K562 (cell line): ENCODE results near the gene CHAF1A. TPM values are rescaled to one million over a fixed set of nuclear protein-coding genes. Genes with fewer than 3 reads are reported as not detected.
A peak's percentile ranks its signal among the peaks of the same experiment; 100 is the strongest.

Experiments
- ATAC-seq: fragments of 200-7000 bp; cut with Tn5 transposase; 3 replicates; pipeline ENCODE4 v1.9.1; 2020; ENCODE audit warnings: moderate library complexity
- BruUV-seq: library from RNA; stranded (reverse); fragments of 400-500 nt; replicated peaks from 2 replicates; lab custom pipeline; 2021; lab: Mats Ljungman, UMichigan
- CTCF ChIA-PET: fragments of 300-600 bp; formaldehyde crosslinking; extraction: SDS; loops from one replicate; lab custom pipeline; 2021; ENCODE audit warnings: low intra/inter-chr PET ratio; lab: Yijun Ruan, JAX
- POLR2A ChIA-PET: fragments of 300-600, 350-650 bp; sonication (Branson Sonifier 250); formaldehyde crosslinking; extraction: SDS; loops from one replicate; lab custom pipeline; 2021; ENCODE audit warnings: antibody characterized with exemption, inconsistent platforms; lab: Yijun Ruan, JAX
- DNase-seq, 4 experiments: peaks; one replicate each; pipeline versions ENCODE4 v3.0.0 to v3.0.0-alpha.2; 2011 to 2018; ENCODE audit warnings: low spot score in 3 of 4, mixed read lengths in 3 of 4; ENCODE audit errors: extremely low read depth in 1 of 4
- FAIRE-seq: peaks from 2 replicates; lab custom pipeline; 2011; peaks lifted over from hg19 to GRCh38; lab: Jason Lieb, UNC
- H2AFZ ChIP-seq: 2 replicates; pipeline ENCODE4 v1.6.0; 2011; ENCODE audit warnings: low read depth, low read length, control low read depth, inconsistent platforms
- H3K27ac ChIP-seq: fragments of 200-600 bp; 3 replicates; pipeline ENCODE4 v1.8.0; 2011; ENCODE audit warnings: low read depth, mild to moderate bottlenecking, control low read depth, inconsistent platforms, low read length, moderate library complexity, mixed read lengths; ENCODE audit errors: extremely low read depth
- H3K27me3 ChIP-seq, 2 experiments: fragments of 300-600 bp in 1 of 2; 2 replicates in 1 of 2; 3 replicates in 1 of 2; pipeline versions ENCODE4 v1.6.0 to v1.8.0; 2011; ENCODE audit warnings: inconsistent platforms in 2 of 2, low read length in 2 of 2, mild to moderate bottlenecking in 1 of 2, mixed read lengths in 1 of 2, moderate library complexity in 1 of 2; ENCODE audit not compliant: control insufficient read depth in 2 of 2, insufficient read depth in 2 of 2
- H3K36me3 ChIP-seq: fragments of 300-600 bp; 3 replicates; pipeline ENCODE4 v1.8.0; 2011; ENCODE audit warnings: mild to moderate bottlenecking, low read length, inconsistent platforms; ENCODE audit not compliant: control insufficient read depth, insufficient read depth
- H3K4me1 ChIP-seq, 2 experiments: fragments of 200-600 bp in 1 of 2; replicated peaks in 1 of 2; 2 replicates in 1 of 2; 3 replicates in 1 of 2; pipeline versions ENCODE4 v1.5.1 to v1.8.0; 2011; ENCODE audit warnings: inconsistent platforms in 2 of 2, low read length in 2 of 2, mild to moderate bottlenecking in 1 of 2, mixed read lengths in 1 of 2, moderate library complexity in 1 of 2; ENCODE audit not compliant: control insufficient read depth in 2 of 2, insufficient read depth in 2 of 2
- H3K4me2 ChIP-seq: 2 replicates; pipeline ENCODE4 v1.6.1; 2011; ENCODE audit warnings: low read length, control low read depth, inconsistent platforms, mixed read lengths; ENCODE audit not compliant: insufficient read depth
- H3K4me3 ChIP-seq: fragments of 200-600 bp; sonication (generic), shearing (Covaris generic); 2 replicates; pipeline ENCODE4 v1.5.1; 2016; ENCODE audit warnings: control low read depth, inconsistent platforms
- H3K79me2 ChIP-seq: fragments of 200-600 bp; 3 replicates; pipeline ENCODE4 v1.8.0; 2011; ENCODE audit warnings: low read length, inconsistent platforms; ENCODE audit not compliant: control insufficient read depth, insufficient read depth
- H3K9ac ChIP-seq, 2 experiments: 2 replicates each; pipeline versions ENCODE4 v1.6.0 to v1.6.1; 2011; ENCODE audit warnings: low read depth in 2 of 2, low read length in 2 of 2, control low read depth in 1 of 2, inconsistent platforms in 1 of 2, mild to moderate bottlenecking in 1 of 2, mixed read lengths in 1 of 2; ENCODE audit not compliant: insufficient read depth in 1 of 2
- H3K9me1 ChIP-seq: one replicate; pipeline ENCODE4 v1.6.0; 2011; ENCODE audit warnings: inconsistent platforms, mild to moderate bottlenecking, low read length, moderate library complexity; ENCODE audit not compliant: control insufficient read depth, insufficient read depth
- H3K9me3 ChIP-seq: replicated peaks from 2 replicates; pipeline ENCODE4 v1.5.1; 2011; ENCODE audit warnings: low read depth, low read length, inconsistent platforms; ENCODE audit not compliant: control insufficient read depth, insufficient read depth
- H4K20me1 ChIP-seq: replicated peaks from 2 replicates; pipeline ENCODE4 v1.6.1; 2011; ENCODE audit warnings: low read length, inconsistent platforms, mixed read lengths; ENCODE audit not compliant: control insufficient read depth, insufficient read depth
- EGR1 ChIP-seq: fragments of 450-650 bp; conservative IDR thresholded peaks from 2 replicates; pipeline ENCODE4 v1.6.1; 2017; ENCODE audit warnings: mild to moderate bottlenecking
- ETV6 ChIP-seq, 3 experiments: fragments of 150-350 bp in 1 of 3; sonication (generic) in 1 of 3; formaldehyde crosslinking in 1 of 3; IDR thresholded peaks; 2 replicates each; pipeline versions ENCODE4 v1.6.1 to v1.8.0; 2014 to 2022; ENCODE audit warnings: borderline replicate concordance in 2 of 3, low read depth in 2 of 3, antibody characterized with exemption in 1 of 3, low read length in 1 of 3, mild to moderate bottlenecking in 1 of 3, missing genetic modification reagents in 1 of 3
- JUNB ChIP-seq: fragments of 450-650 bp; formaldehyde crosslinking; conservative IDR thresholded peaks from 2 replicates; pipeline ENCODE4 v1.4.0; 2020; ENCODE audit warnings: mild to moderate bottlenecking
- MYNN ChIP-seq, 2 experiments: sonication (generic); formaldehyde crosslinking in 1 of 2; IDR thresholded peaks; 2 replicates each; pipeline versions ENCODE4 v1.5.0 to v1.6.1; 2016 to 2020; ENCODE audit warnings: antibody characterized with exemption in 1 of 2, missing genetic modification reagents in 1 of 2
- PRDM10 ChIP-seq: fragments of 450-650 bp; IDR thresholded peaks from 2 replicates; pipeline ENCODE4 v1.6.1; 2018; ENCODE audit not compliant: partially characterized antibody
- ZMIZ1 ChIP-seq, 2 experiments: fragments of 150-350 bp in 1 of 2; IDR thresholded peaks; 2 replicates each; pipeline ENCODE4 v1.6.1; 2012 to 2016; ENCODE audit warnings: low read depth in 2 of 2, low read length in 2 of 2, mild to moderate bottlenecking in 1 of 2, moderate library complexity in 1 of 2
- ZNF184 ChIP-seq: sonication (generic); formaldehyde crosslinking; IDR thresholded peaks from 2 replicates; pipeline ENCODE4 v1.5.0; 2020; ENCODE audit warnings: missing genetic modification reagents
- ZNF512 ChIP-seq: IDR thresholded peaks from 2 replicates; pipeline ENCODE4 v1.6.1; 2016; ENCODE audit warnings: missing genetic modification characterization, missing compliant biosample characterization
- WGBS: fragments of 100-300 bp; shearing (Covaris generic); methylation state at CpG from one replicate; pipeline ENCODE4 v1.1.6; 2016; ENCODE audit warnings: low coverage, mixed read lengths; ENCODE audit not compliant: insufficient coverage; ENCODE audit errors: missing lambda C conversion rate; 5-methylcytosine and 5-hydroxymethylcytosine counted together
- in situ Hi-C: fragments of 300-500 bp; cut with MboI; formaldehyde crosslinking; loops from 4 replicates; pipeline ENCODE4 v1.15.0; 2018; ENCODE audit warnings: inconsistent platforms, mixed read lengths
- intact Hi-C: fragments of 100-400 bp; cut with micrococcal nuclease; formaldehyde crosslinking; loops from 2 replicates; pipeline ENCODE4 v1.14.2; 2022
- polyA plus RNA-seq, 8 experiments: library from polyadenylated mRNA; depleted of rRNA in 4 of 8; stranded (reverse) in 5 of 8; unstranded in 3 of 8; fragments of >200 nt; fragmentation: Nextera tagmentation in 2 of 8; fragmentation: Illumina TruSeq in 1 of 8; extraction: Ambion mirVana in 2 of 8; extraction: Trizol in 1 of 8; gene quantifications; 2 replicates each; pipeline versions ENCODE4 v1.2.1 to v1.2.3, GENCODE V29; 2011 to 2014; ENCODE audit warnings: inconsistent platforms in 1 of 8, missing spikeins in 1 of 8
- total RNA-seq, 7 experiments: library from RNA; depleted of rRNA in 6 of 7; stranded (reverse); fragments of >200 nt in 6 of 7; fragmentation: Illumina TruSeq in 2 of 7; extraction: Trizol in 2 of 7; gene quantifications; 2 replicates each; pipeline versions ENCODE4 v1.2.1 to v1.2.3, GENCODE V29; 2011 to 2021; ENCODE audit warnings: low replicate concordance in 1 of 7

CHAF1A gene
- total and polyA plus RNA-seq, 9 of the 15 experiments (the other 6 are each of a cell fraction or from before 2014, with no cell fraction given), result 1.6 to 86.9 (median 45.2) TPM

DNA sequence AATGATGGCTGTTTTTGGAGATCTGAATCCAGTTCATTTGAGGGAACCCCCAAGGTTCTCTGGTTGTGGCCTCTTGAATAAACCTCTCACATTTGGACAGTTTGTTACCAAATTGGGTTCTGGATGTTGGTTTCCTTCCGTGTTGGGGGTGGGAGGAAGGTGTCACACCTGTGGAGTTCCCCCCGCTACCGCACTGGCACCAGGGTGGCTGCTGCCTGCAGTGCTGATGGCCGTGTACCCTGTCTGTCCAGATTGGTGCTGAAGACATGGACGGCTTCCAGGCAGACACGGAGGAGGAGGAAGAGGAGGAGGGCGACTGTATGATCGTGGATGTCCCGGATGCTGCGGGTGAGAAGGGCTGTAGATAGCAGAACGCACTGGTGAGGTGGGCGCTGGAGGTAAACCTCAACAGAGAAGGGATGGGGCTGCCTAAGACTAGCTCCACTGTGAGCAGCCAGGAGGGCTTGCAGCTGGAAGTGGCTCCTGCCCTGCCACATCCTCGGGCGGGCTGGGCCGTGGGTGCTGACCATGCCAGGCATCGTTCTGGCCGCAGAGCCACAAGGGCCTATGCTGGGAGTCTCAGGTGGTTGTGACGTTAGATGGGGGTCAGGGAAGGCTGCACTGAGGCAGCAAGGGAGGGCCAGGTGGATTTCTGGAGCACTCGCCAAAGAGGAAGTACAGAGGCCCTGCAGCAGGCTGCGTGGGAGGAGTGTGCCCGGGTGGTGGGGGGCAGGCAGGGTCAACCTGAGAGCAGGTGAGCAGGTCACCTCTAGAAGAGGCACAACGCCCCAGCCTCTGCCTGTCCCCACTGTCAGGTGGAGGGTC lies 39.8 kb downstream of the CHAF1A start:
- no TSS peak for BruUV-seq
- WGBS, result 76% methylated on average over 20 of the region's 22 CpGs
- Histone ChIP-seq H2AFZ (no peak overlapping the region), H3K4me2 (no peak overlapping the region), H3K27ac (no peak overlapping the region; the same call in 2 of the 3 replicates), H3K9me3 (no peaks in the 10 kb centered on the region), H3K79me2 (no peaks in the 10 kb centered on the region), H3K36me3 (peaks cover 83% of the 10 kb centered on the region; the same call in 2 of the 3 replicates), H3K27me3 (no peaks in the 10 kb centered on the region), H3K4me1 (peaks cover 0 to 48% of the 10 kb centered on the region in 2 experiments; a peak in 3 of 5 replicates), H3K4me3 (no peak overlapping the region), H3K9ac (peak overlapping the region in 1 of 2 experiments; percentile 65; a peak in 1 of 4 replicates), H3K9me1 (no peaks in the 10 kb centered on the region), H4K20me1 (no peaks in the 10 kb centered on the region; the same call in 1 of the 2 replicates)
- POLR2A ChIA-PET, result interaction anchor here (2.8 to 7.4 kb wide), 2 partner anchors 9 to 13 kb away, joined by 15 to 60 read pairs; no protein-coding TSS in a partner anchor
- in situ Hi-C loops (no loop called here), intact Hi-C loops (no loop called here)
- no peak for FAIRE-seq
- CTCF ChIA-PET, result no interaction called here
- DNase-seq, result no peak
- peak; percentile 12 for ATAC-seq
- TF ChIP-seq MYNN (IDR thresholded peaks at IDR 0.05) (peak; percentile 14; the same call in 1 of the 2 replicates), MYNN (CRISPR knock-in tag; IDR thresholded peaks at IDR 0.05) (no peak), EGR1 (peak; percentile 39), ZNF512 (no peak), ZMIZ1 (IDR thresholded peaks at IDR 0.05; ENCODE audit: low read depth in 2 of 2, low read length in 2 of 2) (no peak), ZNF184 (no peak), JUNB (CRISPR knock-in tag) (no peak), PRDM10 (no peak), ETV6 (IDR thresholded peaks at IDR 0.05; ENCODE audit: borderline replicate concordance in 1 of 2, low read depth in 2 of 2, low read length in 1 of 2) (no peak), ETV6 (CRISPR knock-in tag; IDR thresholded peaks at IDR 0.05; ENCODE audit: borderline replicate concordance) (no peak)
